ENCODE measurements around the gene TMCO4. TPM values are rescaled to one million over a fixed set of nuclear protein-coding genes. Genes with fewer than 3 reads are reported as not detected.

The TMCO4 gene
- total RNA-seq, 1 donor from 2014 or later, result 5.7 TPM

DNA sequence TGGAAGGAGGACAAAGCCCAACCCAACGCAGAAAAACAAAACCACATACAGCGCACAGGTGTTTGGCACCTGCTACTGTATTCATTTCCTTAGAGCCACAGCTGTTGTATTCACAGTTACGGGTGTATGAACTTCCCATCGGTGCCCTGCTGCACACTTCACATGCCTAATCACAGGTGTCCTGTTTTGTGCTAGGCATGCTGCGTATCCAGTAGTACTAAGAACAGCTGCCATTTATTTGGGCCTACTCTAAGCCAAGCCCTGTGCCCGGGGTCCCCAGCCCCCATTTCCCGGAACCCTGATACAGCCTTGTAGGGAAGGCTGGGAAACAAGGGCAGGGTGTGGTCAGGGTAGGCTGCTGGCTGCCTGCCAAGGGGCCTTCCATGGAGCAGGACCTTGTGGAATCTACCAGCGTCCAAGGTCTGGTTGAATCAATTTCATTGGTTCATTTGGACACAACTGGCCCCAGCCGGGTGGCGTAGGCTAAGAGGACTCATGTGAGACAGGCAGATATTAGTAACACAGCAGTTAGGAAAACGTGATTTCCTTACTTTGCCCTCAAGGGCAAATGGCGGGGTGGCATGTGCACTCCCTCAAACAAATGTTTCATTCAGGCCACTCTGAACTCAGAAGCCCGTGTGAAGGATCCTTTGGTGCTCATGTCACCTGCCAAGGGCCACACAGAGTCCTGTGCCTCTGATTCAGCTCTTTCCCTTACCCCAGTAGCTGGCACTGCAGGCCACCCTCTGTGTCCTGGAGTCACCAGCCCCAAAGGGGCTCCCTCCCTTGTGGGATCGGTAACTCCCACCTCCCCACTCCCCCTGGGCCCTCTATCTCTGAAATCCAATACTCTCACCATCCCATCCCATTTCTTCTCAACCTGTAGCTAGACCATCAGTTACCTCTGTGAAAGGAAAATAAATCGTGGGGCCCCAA lies 16.4 kb upstream of the TMCO4 start:
- no peak for DNase-seq (ENCODE audit: low spot score in 2 of 2)
- intact Hi-C loops (cut with DNase I), result no loop called here
- Histone ChIP-seq H3K9me3 (no peaks in the 10 kb centered on the region), H3K27ac (no peak overlapping the region), H3K4me3 (no peak overlapping the region), H3K4me1 (no peaks in the 10 kb centered on the region), H3K36me3 (no peaks in the 10 kb centered on the region), H3K27me3 (no peaks in the 10 kb centered on the region)
- TF ChIP-seq, protein P1, sequence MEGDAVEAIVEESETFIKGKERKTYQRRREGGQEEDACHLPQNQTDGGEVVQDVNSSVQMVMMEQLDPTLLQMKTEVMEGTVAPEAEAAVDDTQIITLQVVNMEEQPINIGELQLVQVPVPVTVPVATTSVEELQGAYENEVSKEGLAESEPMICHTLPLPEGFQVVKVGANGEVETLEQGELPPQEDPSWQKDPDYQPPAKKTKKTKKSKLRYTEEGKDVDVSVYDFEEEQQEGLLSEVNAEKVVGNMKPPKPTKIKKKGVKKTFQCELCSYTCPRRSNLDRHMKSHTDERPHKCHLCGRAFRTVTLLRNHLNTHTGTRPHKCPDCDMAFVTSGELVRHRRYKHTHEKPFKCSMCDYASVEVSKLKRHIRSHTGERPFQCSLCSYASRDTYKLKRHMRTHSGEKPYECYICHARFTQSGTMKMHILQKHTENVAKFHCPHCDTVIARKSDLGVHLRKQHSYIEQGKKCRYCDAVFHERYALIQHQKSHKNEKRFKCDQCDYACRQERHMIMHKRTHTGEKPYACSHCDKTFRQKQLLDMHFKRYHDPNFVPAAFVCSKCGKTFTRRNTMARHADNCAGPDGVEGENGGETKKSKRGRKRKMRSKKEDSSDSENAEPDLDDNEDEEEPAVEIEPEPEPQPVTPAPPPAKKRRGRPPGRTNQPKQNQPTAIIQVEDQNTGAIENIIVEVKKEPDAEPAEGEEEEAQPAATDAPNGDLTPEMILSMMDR (IDR thresholded peaks at IDR 0.05), result no peak

DNA sequence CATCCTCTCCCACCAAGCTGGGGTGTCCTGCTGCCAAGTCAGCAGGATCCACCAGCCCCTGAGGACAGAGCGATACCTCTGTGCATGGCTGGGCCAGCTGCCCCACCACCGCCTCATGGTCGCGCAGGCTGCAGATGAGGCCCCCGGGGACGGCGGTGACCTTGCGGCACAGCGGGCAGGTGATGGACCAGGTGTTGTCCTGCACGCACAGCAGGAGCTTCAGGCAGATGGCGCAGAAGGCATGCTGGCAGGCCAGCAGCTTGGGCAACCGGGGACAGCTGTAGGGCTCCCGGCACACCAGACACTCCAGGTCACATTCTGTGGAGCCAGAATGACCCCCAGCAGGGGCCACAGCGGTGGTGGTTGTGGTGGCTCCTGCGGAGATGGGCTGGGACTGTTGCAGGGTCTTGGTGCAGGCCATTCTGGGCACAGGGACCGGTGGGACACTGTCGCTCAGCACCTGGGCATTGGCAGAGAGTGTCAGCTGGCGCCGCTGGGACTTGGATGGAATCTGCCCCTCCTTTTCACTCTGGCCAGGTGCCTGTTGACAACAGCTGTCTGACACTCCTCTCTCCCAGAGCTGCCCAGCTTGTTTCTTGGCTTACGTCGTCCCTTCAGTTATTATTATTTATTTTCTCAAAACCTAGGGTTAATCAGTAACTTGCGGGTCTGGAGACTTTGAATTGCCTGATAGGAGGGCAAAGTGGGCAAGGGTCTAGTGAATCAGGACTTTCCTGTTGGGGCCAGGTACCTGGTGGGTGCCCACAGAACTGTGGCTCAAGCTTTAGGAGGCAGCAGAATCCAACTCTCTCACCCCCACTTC lies 15.2 kb upstream of the TMCO4 start, which contains the start of gene RNF186:
Gene RNF186 (minus strand): TSS at position 603 of the 823 bp plus-strand sequence. CDS start 182 bp downstream, at position 421.
- Histone ChIP-seq H3K4me1 (no peaks in the 10 kb centered on the region), H3K27me3 (no peaks in the 10 kb centered on the region), H3K9me3 (no peaks in the 10 kb centered on the region), H3K4me3 (no peak within 1 kb of the TSS), H3K36me3 (no peaks in the 10 kb centered on the region), H3K27ac (no peak within 1 kb of the TSS)
- intact Hi-C loops (cut with DNase I), result no loop called here
- no peak for DNase-seq (ENCODE audit: low spot score in 2 of 2)
- TF ChIP-seq, protein P1 (IDR thresholded peaks at IDR 0.05), result no peak

DNA sequence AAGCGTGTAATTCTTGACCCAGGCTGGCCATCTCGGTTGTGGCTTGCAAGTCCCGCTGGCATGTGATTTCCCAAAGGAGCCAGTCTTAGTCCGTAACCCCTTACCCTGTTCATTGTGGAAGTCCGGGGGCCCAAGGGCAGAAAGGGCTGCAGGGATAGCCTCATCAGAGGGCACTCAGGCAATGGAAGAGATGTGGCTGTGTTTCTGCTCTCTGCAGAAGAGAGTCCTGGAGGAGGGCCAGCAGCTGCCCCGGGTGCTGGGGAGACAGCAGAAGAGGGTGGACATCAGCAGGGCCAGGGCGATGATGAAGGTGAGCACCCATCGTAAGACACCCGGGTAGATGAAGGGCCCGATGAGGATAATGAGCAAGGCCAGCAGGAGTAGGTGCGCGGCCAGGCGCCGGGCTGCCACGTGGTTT lies 14.5 kb upstream of the TMCO4 start:
- no peaks in the 10 kb centered on the region for H3K9me3 ChIP-seq
- TF ChIP-seq, protein P1 (IDR thresholded peaks at IDR 0.05), result no peak
- H3K4me3 ChIP-seq, result no peak overlapping the region
- no peaks in the 10 kb centered on the region for H3K27me3 ChIP-seq
- H3K27ac ChIP-seq, result no peak overlapping the region
- DNase-seq (ENCODE audit: low spot score in 2 of 2), result no peak
- intact Hi-C loops (cut with DNase I), result no loop called here
- no peaks in the 10 kb centered on the region for H3K36me3 ChIP-seq
- no peaks in the 10 kb centered on the region for H3K4me1 ChIP-seq

DNA sequence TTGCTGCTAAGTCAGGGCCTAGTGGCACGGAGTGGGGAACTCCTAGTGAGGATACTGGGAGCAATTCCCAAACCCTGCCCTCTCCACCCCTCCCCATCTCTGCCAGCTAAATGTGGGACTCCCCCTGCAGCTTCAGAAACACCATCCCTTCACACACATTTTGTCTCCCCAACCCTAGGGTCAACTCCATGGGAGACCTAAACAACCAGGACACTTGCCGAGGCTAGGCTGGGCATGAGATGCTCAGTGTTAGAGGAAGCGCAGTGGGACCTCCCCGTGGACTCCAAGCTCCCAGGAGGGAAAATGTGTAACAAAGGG lies 13.9 kb upstream of the TMCO4 start:
- Histone ChIP-seq H3K36me3 (no peaks in the 10 kb centered on the region), H3K27ac (no peak overlapping the region), H3K4me3 (no peak overlapping the region), H3K27me3 (no peaks in the 10 kb centered on the region), H3K4me1 (no peaks in the 10 kb centered on the region), H3K9me3 (no peaks in the 10 kb centered on the region)
- intact Hi-C loops (cut with DNase I), result no loop called here
- TF ChIP-seq, protein P1 (IDR thresholded peaks at IDR 0.05), result no peak
- DNase-seq (ENCODE audit: low spot score in 2 of 2), result no peak

DNA sequence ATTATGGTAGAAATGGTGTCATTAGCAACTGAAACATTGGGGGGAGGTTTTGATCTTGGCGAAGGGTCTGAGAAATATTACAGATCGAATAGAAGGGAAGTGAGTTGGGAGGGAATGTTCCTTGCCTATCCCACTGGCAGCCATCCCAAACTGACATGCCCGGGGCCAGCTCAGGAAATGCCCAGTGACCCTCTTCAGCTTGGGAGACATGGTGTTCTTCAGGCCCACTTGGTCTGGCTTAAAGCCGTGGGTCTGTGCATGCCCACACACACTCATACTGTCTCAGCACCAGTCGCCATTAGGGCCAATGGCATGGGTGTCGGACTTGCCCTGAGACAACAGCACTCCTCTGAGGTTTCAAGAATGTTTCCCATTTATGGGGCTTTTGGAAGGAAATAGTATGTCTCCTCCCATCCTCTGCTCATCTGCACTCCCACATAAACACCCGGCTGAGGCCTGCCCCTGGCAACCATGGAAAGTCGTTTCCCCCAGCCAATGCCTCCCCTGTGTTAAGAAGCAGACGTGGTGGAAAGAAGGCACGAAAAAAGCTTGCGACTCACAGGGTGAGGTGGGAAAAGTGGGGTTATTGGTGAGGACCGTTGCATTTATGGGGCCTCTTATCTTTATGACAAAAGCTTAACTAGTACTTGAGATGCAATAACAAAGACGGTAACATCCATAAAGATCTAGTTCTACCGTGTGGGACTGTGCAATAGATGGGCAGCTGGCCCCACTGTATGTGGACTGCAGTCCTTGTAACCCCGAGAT lies 13.3 kb upstream of the TMCO4 start:
- H3K27me3 ChIP-seq, result no peaks in the 10 kb centered on the region
- TF ChIP-seq, protein P1 (IDR thresholded peaks at IDR 0.05), result no peak
- no peak overlapping the region for H3K4me3 ChIP-seq
- no peak overlapping the region for H3K27ac ChIP-seq
- no peak for DNase-seq (ENCODE audit: low spot score in 2 of 2)
- H3K9me3 ChIP-seq, result no peaks in the 10 kb centered on the region
- intact Hi-C loops (cut with DNase I), result no loop called here
- no peaks in the 10 kb centered on the region for H3K4me1 ChIP-seq
- no peaks in the 10 kb centered on the region for H3K36me3 ChIP-seq

All from ascending aorta (tissue), 2 donors.